ENCODE data around the gene ATRNL1.

The ATRNL1 gene

GRCh38 chr10:115915429-115915828 is 822.3 kb downstream of the ATRNL1 start:
- no peak for DNase-seq

GRCh38 chr10:115918812-115919211 is 825.6 kb downstream of the ATRNL1 start:
- DNase-seq: no peak

GRCh38 chr10:115921795-115922194 is 828.6 kb downstream of the ATRNL1 start:
- DNase-seq: no peak

- DNase-seq: no peak
Measured at GRCh38 chr10:115931309-115931708, 838.1 kb downstream of the ATRNL1 start.

- no peak for DNase-seq
Measured at GRCh38 chr10:115932099-115932498, 838.9 kb downstream of the ATRNL1 start.

- no peak for DNase-seq
Measured at GRCh38 chr10:115933098-115933497, 839.9 kb downstream of the ATRNL1 start.

- no peak for DNase-seq
Measured at GRCh38 chr10:115935731-115936130, 842.6 kb downstream of the ATRNL1 start.

- DNase-seq: no peak
Measured at GRCh38 chr10:115936926-115937767, 844.0 kb downstream of the ATRNL1 start.

GRCh38 chr10:115937768-115938056 is 844.5 kb downstream of the ATRNL1 start:
- no peak for DNase-seq

GRCh38 chr10:115939101-115939854 is 846.1 kb downstream of the ATRNL1 start:
- no peak for DNase-seq

GRCh38 chr10:115941361-115941771 is 848.2 kb downstream of the ATRNL1 start:
- no peak for DNase-seq

GRCh38 chr10:115942101-115942500 is 848.9 kb downstream of the ATRNL1 start:
- no peak for DNase-seq

- DNase-seq: no peak
Measured at GRCh38 chr10:115944538-115944937, 851.4 kb downstream of the ATRNL1 start.

GRCh38 chr10:115945701-115946445 is 852.7 kb downstream of the ATRNL1 start:
- DNase-seq: no peak

GRCh38 chr10:115947104-115947503 is 853.9 kb downstream of the ATRNL1 start:
- no peak for DNase-seq

- no peak for DNase-seq
Measured at GRCh38 chr10:115948465-115948864, 855.3 kb downstream of the ATRNL1 start.

- DNase-seq: no peak
Measured at GRCh38 chr10:115949282-115949844, 856.2 kb downstream of the ATRNL1 start.

GRCh38 chr10:115950320-115950719 is 857.2 kb downstream of the ATRNL1 start:
- DNase-seq: no peak

- no peak for DNase-seq
Measured at GRCh38 chr10:115951242-115951641, 858.1 kb downstream of the ATRNL1 start.

- no peak for DNase-seq
Measured at GRCh38 chr10:115953281-115953680, 860.1 kb downstream of the ATRNL1 start.

GRCh38 chr10:115953968-115954367 is 860.8 kb downstream of the ATRNL1 start:
- no peak for DNase-seq

- no peak for DNase-seq
Measured at GRCh38 chr10:115956225-115957011, 863.3 kb downstream of the ATRNL1 start.

GRCh38 chr10:115957012-115957399 is 863.8 kb downstream of the ATRNL1 start:
- DNase-seq: no peak
